IMR-90 (cell line): ENCODE data around the gene BCL2L11. TPM values are rescaled to one million over a fixed set of nuclear protein-coding genes. Genes with fewer than 3 reads are reported as not detected.

Experiments
- ATAC-seq: fragments of 200-7000 bp; cut with Tn5 transposase; 2 replicates; pipeline ENCODE4 v1.9.1; 2020; ENCODE audit warnings: low read depth, mild to moderate bottlenecking, moderate library complexity
- BruUV-seq: library from RNA; stranded (reverse); fragments of 400-500 nt; replicated peaks from 2 replicates; lab custom pipeline; 2021; lab: Mats Ljungman, UMichigan
- CTCF ChIA-PET: fragments of 300-600 bp; formaldehyde crosslinking; extraction: SDS; loops from one replicate; lab custom pipeline; 2021; ENCODE audit warnings: antibody characterized with exemption; lab: Yijun Ruan, JAX
- POLR2A ChIA-PET: fragments of 300-600 bp; sonication (Branson Sonifier 250); formaldehyde crosslinking; loops from one replicate; lab custom pipeline; 2022; ENCODE audit warnings: antibody characterized with exemption; ENCODE audit not compliant: unreplicated experiment; lab: Charles Lee
- DNase-seq: peaks from one replicate; pipeline ENCODE4 v3.0.0; 2013
- H2AFZ ChIP-seq: replicated peaks from 2 replicates; pipeline ENCODE3; 2013; ENCODE audit warnings: low read length, mild to moderate bottlenecking; ENCODE audit not compliant: poor library complexity
- H2AK5ac ChIP-seq: 2 replicates; pipeline ENCODE4 v1.6.1; 2013; ENCODE audit warnings: low read depth, low read length, inconsistent platforms
- H2AK9ac ChIP-seq: replicated peaks from 2 replicates; pipeline ENCODE3; 2013; ENCODE audit warnings: mild to moderate bottlenecking, low read depth, low read length, moderate library complexity; ENCODE audit not compliant: poor library complexity
- H2BK120ac ChIP-seq: 2 replicates; pipeline ENCODE4 v1.6.1; 2013; ENCODE audit warnings: low read depth, low read length, inconsistent platforms
- H2BK15ac ChIP-seq: 3 replicates; pipeline ENCODE4 v1.6.1; 2013; ENCODE audit warnings: low read depth, low read length, inconsistent platforms
- H2BK20ac ChIP-seq: 2 replicates; pipeline ENCODE4 v1.6.1; 2013; ENCODE audit warnings: low read depth, mild to moderate bottlenecking, inconsistent platforms, low read length, moderate library complexity
- H2BK5ac ChIP-seq: 2 replicates; pipeline ENCODE4 v1.6.1; 2013; ENCODE audit warnings: mild to moderate bottlenecking, low read depth, low read length, inconsistent platforms; ENCODE audit not compliant: poor library complexity, severe bottlenecking
- H3K14ac ChIP-seq: replicated peaks from 2 replicates; pipeline ENCODE4 v1.6.1; 2013; ENCODE audit warnings: low read depth, low read length, inconsistent platforms
- H3K18ac ChIP-seq: 2 replicates; pipeline ENCODE4 v1.6.1; 2013; ENCODE audit warnings: low read depth, low read length, control low read depth
- H3K23ac ChIP-seq: 2 replicates; pipeline ENCODE4 v1.6.1; 2013; ENCODE audit warnings: low read depth, low read length, inconsistent platforms
- H3K27ac ChIP-seq: 2 replicates; pipeline ENCODE4 v1.5.1; 2013; ENCODE audit warnings: mild to moderate bottlenecking, control low read depth, low read length; ENCODE audit not compliant: insufficient read depth
- H3K27me3 ChIP-seq: 2 replicates; pipeline ENCODE4 v1.6.1; 2013; ENCODE audit warnings: low read length; ENCODE audit not compliant: control insufficient read depth, insufficient read depth
- H3K36me3 ChIP-seq: 2 replicates; pipeline ENCODE4 v1.6.1; 2013; ENCODE audit warnings: low read length, mixed read lengths; ENCODE audit not compliant: control insufficient read depth, insufficient read depth
- H3K4ac ChIP-seq: 2 replicates; pipeline ENCODE4 v1.6.1; 2013; ENCODE audit warnings: low read depth, low read length, inconsistent platforms
- H3K4me1 ChIP-seq: 2 replicates; pipeline ENCODE4 v1.6.1; 2013; ENCODE audit warnings: low read length, mixed read lengths; ENCODE audit not compliant: control insufficient read depth, insufficient read depth
- H3K4me2 ChIP-seq: 2 replicates; pipeline ENCODE4 v1.6.1; 2013; ENCODE audit warnings: low read depth, mild to moderate bottlenecking, control low read depth, low read length, moderate library complexity
- H3K4me3 ChIP-seq: 2 replicates; pipeline ENCODE4 v1.5.1; 2013; ENCODE audit warnings: low read depth, mild to moderate bottlenecking, control low read depth, low read length, moderate library complexity; ENCODE audit not compliant: insufficient read depth
- H3K56ac ChIP-seq: 2 replicates; pipeline ENCODE4 v1.6.1; 2013; ENCODE audit warnings: low read length, inconsistent platforms; ENCODE audit not compliant: insufficient read depth; ENCODE audit errors: extremely low read depth
- H3K79me1 ChIP-seq, 2 experiments: 2 replicates each; pipeline ENCODE4 v1.6.1; 2013; ENCODE audit warnings: low read length in 2 of 2, inconsistent platforms in 1 of 2, low read depth in 1 of 2
- H3K9ac ChIP-seq: 2 replicates; pipeline ENCODE4 v1.6.1; 2013; ENCODE audit warnings: low read depth, low read length, control low read depth
- H3K9me1 ChIP-seq: 2 replicates; pipeline ENCODE4 v1.6.1; 2013; ENCODE audit warnings: low read length, inconsistent platforms; ENCODE audit not compliant: insufficient read depth
- H3K9me3 ChIP-seq: 2 replicates; pipeline ENCODE4 v1.6.1; 2013; ENCODE audit warnings: low read length; ENCODE audit not compliant: control insufficient read depth, insufficient read depth
- H4K20me1 ChIP-seq: 2 replicates; pipeline ENCODE4 v1.6.1; 2013; ENCODE audit warnings: low read length, inconsistent platforms; ENCODE audit not compliant: insufficient read depth
- H4K5ac ChIP-seq: 2 replicates; pipeline ENCODE4 v1.6.1; 2013; ENCODE audit warnings: mild to moderate bottlenecking, low read depth, low read length, control low read depth
- H4K8ac ChIP-seq, 2 experiments: 2 replicates each; pipeline ENCODE4 v1.6.1; 2013; ENCODE audit warnings: low read depth in 2 of 2, low read length in 2 of 2, control low read depth in 1 of 2, inconsistent platforms in 1 of 2
- H4K91ac ChIP-seq: 2 replicates; pipeline ENCODE4 v1.6.1; 2013; ENCODE audit warnings: low read depth, low read length, inconsistent platforms; ENCODE audit not compliant: insufficient read depth
- BHLHE40 ChIP-seq: fragments of 150-350 bp; IDR thresholded peaks from 2 replicates; pipeline ENCODE4 v1.6.1; 2016; ENCODE audit warnings: mild to moderate bottlenecking, low read depth, low read length
- CEBPB ChIP-seq: IDR thresholded peaks from 2 replicates; pipeline ENCODE4 v1.6.1; 2012; ENCODE audit warnings: low read depth, low read length, improper control_type of control experiment
- CHD1 ChIP-seq: IDR thresholded peaks from 2 replicates; pipeline ENCODE4 v1.6.1; 2012; ENCODE audit warnings: low read depth, low read length, improper control_type of control experiment
- ELK1 ChIP-seq: fragments of 150-350 bp; IDR thresholded peaks from 2 replicates; pipeline ENCODE4 v1.6.1; 2016; ENCODE audit warnings: low read depth, mild to moderate bottlenecking, low read length, moderate library complexity, borderline replicate concordance
- FOS ChIP-seq: fragments of 150-350 bp; IDR thresholded peaks from 2 replicates; pipeline ENCODE4 v1.6.1; 2016; ENCODE audit warnings: low read depth, low read length
- MAFK ChIP-seq: IDR thresholded peaks from 2 replicates; pipeline ENCODE4 v1.6.1; 2012; ENCODE audit warnings: low read depth, low read length, improper control_type of control experiment
- MAZ ChIP-seq: IDR thresholded peaks from 2 replicates; pipeline ENCODE4 v1.6.1; 2012; ENCODE audit warnings: low read depth, mild to moderate bottlenecking, low read length, improper control_type of control experiment, moderate library complexity, borderline replicate concordance
- MXI1 ChIP-seq: IDR thresholded peaks from 2 replicates; pipeline ENCODE4 v1.6.1; 2012; ENCODE audit warnings: low read depth, mild to moderate bottlenecking, low read length, moderate library complexity, borderline replicate concordance
- NFE2L2 ChIP-seq: fragments of 150-350 bp; IDR thresholded peaks from 2 replicates; pipeline ENCODE4 v1.6.1; 2016; ENCODE audit warnings: low read depth, mild to moderate bottlenecking, low read length
- POLR2A ChIP-seq: IDR thresholded peaks from 2 replicates; pipeline ENCODE4 v1.6.1; 2012; ENCODE audit warnings: mild to moderate bottlenecking, low read depth, low read length
- RAD21 ChIP-seq: IDR thresholded peaks from 2 replicates; pipeline ENCODE4 v1.6.1; 2012; ENCODE audit warnings: low read length, improper control_type of control experiment
- RCOR1 ChIP-seq: IDR thresholded peaks from 2 replicates; pipeline ENCODE4 v1.6.1; 2012; ENCODE audit warnings: mild to moderate bottlenecking, low read length, improper control_type of control experiment; ENCODE audit not compliant: insufficient replicate concordance
- RFX5 ChIP-seq: IDR thresholded peaks from 2 replicates; pipeline ENCODE4 v1.8.0; 2012; ENCODE audit warnings: low read depth, mild to moderate bottlenecking, low read length, moderate library complexity
- SMC3 ChIP-seq: fragments of 150-350 bp; IDR thresholded peaks from 2 replicates; pipeline ENCODE4 v1.6.1; 2016; ENCODE audit warnings: low read depth, mild to moderate bottlenecking, antibody characterized with exemption, low read length, moderate library complexity
- USF2 ChIP-seq: fragments of 150-350 bp; IDR thresholded peaks from 2 replicates; pipeline ENCODE4 v1.6.1; 2017; ENCODE audit warnings: mild to moderate bottlenecking, antibody characterized with exemption, low read length, low read depth
- WGBS, 2 experiments: methylation state at CpG; one replicate each; pipeline versions ENCODE4 v1.1.5 to v1.1.7; 2013; ENCODE audit warnings: missing lambda C conversion rate in 2 of 2; ENCODE audit not compliant: insufficient read length in 1 of 2; ENCODE audit errors: extremely low coverage in 2 of 2; 5-methylcytosine and 5-hydroxymethylcytosine counted together
- dilution Hi-C: fragments of 300-500 bp; cut with HindIII; formaldehyde crosslinking; loops from one replicate; pipeline ENCODE4 v1.14.3; 2018; ENCODE audit warnings: low sequenced_read_pairs; ENCODE audit not compliant: unreplicated experiment
- in situ Hi-C: fragments of 300-500 bp; cut with MboI; formaldehyde crosslinking; loops from 3 replicates; pipeline ENCODE4 v1.14.3; 2019; ENCODE audit warnings: low sequenced_read_pairs, inconsistent platforms, mixed read lengths
- intact Hi-C: fragments of 100-400 bp; cut with micrococcal nuclease; formaldehyde crosslinking; loops from 2 replicates; pipeline ENCODE4 v1.10.0; 2022
- polyA plus RNA-seq, 3 experiments: library from polyadenylated mRNA; depleted of rRNA; stranded (reverse); fragments of >200 nt; gene quantifications; 2 replicates each; pipeline ENCODE4 v1.2.3, GENCODE V29; 2012; ENCODE audit warnings: low replicate concordance in 1 of 3
- total RNA-seq: library from RNA; depleted of rRNA; stranded (reverse); fragments of >200 nt; gene quantifications from 2 replicates; pipeline ENCODE4 v1.2.3, GENCODE V29; 2012
- TF ChIP-seq, protein P1 (sequence below): conservative IDR thresholded peaks from 2 replicates; pipeline ENCODE4 v1.5.1; 2012; ENCODE audit warnings: mild to moderate bottlenecking, low read depth, low read length, improper control_type of control experiment

Gene BCL2L11
- total and polyA plus RNA-seq, 2 of the 4 experiments (the other 2 are of a cell fraction), result 1.1 to 1.7 TPM

- CTCF ChIA-PET, result interaction anchor here (0.6 kb wide), 1 partner anchor 1241 kb away, joined by 5 read pairs; no protein-coding TSS in a partner anchor
- no peak for TF ChIP-seq FOS
- TF ChIP-seq POLR2A, result no peak
- TF ChIP-seq RCOR1, result no peak
- TF ChIP-seq MXI1, result no peak
- no peak for TF ChIP-seq USF2
- TF ChIP-seq RAD21, result no peak
- TF ChIP-seq NFE2L2, result no peak
- no peak for TF ChIP-seq MAFK
- TF ChIP-seq CHD1, result no peak
- no peak for TF ChIP-seq SMC3
- no peak for TF ChIP-seq ELK1
- TF ChIP-seq MAZ, result no peak
- TF ChIP-seq CEBPB, result no peak
- TF ChIP-seq, protein P1, sequence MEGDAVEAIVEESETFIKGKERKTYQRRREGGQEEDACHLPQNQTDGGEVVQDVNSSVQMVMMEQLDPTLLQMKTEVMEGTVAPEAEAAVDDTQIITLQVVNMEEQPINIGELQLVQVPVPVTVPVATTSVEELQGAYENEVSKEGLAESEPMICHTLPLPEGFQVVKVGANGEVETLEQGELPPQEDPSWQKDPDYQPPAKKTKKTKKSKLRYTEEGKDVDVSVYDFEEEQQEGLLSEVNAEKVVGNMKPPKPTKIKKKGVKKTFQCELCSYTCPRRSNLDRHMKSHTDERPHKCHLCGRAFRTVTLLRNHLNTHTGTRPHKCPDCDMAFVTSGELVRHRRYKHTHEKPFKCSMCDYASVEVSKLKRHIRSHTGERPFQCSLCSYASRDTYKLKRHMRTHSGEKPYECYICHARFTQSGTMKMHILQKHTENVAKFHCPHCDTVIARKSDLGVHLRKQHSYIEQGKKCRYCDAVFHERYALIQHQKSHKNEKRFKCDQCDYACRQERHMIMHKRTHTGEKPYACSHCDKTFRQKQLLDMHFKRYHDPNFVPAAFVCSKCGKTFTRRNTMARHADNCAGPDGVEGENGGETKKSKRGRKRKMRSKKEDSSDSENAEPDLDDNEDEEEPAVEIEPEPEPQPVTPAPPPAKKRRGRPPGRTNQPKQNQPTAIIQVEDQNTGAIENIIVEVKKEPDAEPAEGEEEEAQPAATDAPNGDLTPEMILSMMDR, result no peak
- TF ChIP-seq BHLHE40, result no peak
- TF ChIP-seq RFX5, result no peak
These were observed 19.9 kb upstream of the BCL2L11 start for GRCh38 chr2:111100765-111101162.

More at GRCh38 chr2:111100765-111101162, 19.9 kb upstream of the BCL2L11 start:
- Histone ChIP-seq H2AK9ac (no peak overlapping the region), H3K56ac (no peak overlapping the region), H3K23ac (no peak overlapping the region; the same call in 1 of the 2 replicates), H2BK15ac (no peak overlapping the region), H2BK120ac (no peak overlapping the region), H3K9me3 (no peaks in the 10 kb centered on the region), H2BK5ac (no peak overlapping the region), H2BK20ac (no peak overlapping the region), H3K27ac (no peak overlapping the region), H3K9ac (no peak overlapping the region), H4K8ac (no peak overlapping the region), H3K14ac (no peak overlapping the region), H3K4ac (no peak overlapping the region), H3K4me2 (no peak overlapping the region), H4K20me1 (no peaks in the 10 kb centered on the region), H2AFZ (no peak overlapping the region), H2AK5ac (no peak overlapping the region), H3K79me1 (no peaks in the 10 kb centered on the region), H3K4me3 (no peak overlapping the region), H3K4me1 (no peaks in the 10 kb centered on the region), H3K18ac (no peak overlapping the region), H4K91ac (no peak overlapping the region), H3K36me3 (no peaks in the 10 kb centered on the region), H3K27me3 (peaks cover 39% of the 10 kb centered on the region), H4K5ac (no peak overlapping the region), H3K9me1 (no peaks in the 10 kb centered on the region)
- dilution Hi-C loops (no loop called here), intact Hi-C loops (no loop called here), in situ Hi-C loops (no loop called here)
- whole genome bisulfite sequencing, 2 experiments, result 90% methylated on average over 3 of the region's 5 CpGs; no CpG with 5 or more reads in 1 of the 2 experiments
- no TSS peak for BruUV-seq
- POLR2A ChIA-PET, result no interaction called here
- ATAC-seq (no peak), DNase-seq (no peak)
